NCI-H446 treated with DMSO at 0.1 percent for 48 hours (cell line): ENCODE data around the gene STK11.
"Not testable (repeated sequence)": the region's sequence is repeated elsewhere in the genome, so short reads cannot be mapped to it uniquely, and the experiment has no call there.

ENCODE experiments used
- DNase-seq: peaks from one replicate; lab custom pipeline; 2025; lab: John Stamatoyannopoulos, UW

Gene STK11

DNA sequence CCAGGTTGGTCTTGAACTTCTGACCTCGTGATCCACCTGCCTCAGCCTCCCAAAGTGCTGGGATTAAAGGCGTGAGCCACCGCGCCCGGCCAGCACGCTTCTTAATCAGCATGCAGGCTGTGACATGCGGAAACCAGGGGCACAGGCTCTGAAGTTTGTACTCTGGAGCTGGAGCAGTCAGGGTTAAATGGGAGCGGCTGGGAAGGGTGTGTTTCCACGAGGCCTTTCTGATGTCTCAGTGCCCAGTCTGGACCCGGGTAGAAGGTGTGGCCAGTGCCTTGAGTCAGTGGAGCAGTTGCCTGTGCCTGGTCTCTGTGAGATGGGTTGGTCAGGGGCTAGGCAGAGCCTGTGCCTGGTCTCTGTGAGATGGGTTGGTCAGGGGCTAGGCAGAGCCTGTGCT lies 3.3 kb downstream of the STK11 start:
- DNase-seq, result not testable (repeated sequence)

DNA sequence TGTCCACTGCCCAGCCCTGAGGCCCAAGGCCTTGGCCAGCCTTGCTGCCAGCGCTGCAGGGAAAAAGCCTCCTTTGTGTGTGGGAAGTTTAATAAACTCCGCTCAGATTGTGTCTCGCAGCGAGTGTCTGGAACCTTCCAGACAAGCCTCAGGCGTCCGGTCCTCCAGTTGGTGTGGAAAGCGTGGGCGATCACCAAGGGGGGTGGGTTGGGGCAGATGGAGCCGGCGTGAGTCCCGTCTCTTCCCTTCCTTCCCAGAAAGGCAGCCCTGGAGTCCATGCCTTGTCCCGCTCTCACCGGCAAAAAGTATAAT lies 4.6 kb downstream of the STK11 start:
- no peak for DNase-seq

DNA sequence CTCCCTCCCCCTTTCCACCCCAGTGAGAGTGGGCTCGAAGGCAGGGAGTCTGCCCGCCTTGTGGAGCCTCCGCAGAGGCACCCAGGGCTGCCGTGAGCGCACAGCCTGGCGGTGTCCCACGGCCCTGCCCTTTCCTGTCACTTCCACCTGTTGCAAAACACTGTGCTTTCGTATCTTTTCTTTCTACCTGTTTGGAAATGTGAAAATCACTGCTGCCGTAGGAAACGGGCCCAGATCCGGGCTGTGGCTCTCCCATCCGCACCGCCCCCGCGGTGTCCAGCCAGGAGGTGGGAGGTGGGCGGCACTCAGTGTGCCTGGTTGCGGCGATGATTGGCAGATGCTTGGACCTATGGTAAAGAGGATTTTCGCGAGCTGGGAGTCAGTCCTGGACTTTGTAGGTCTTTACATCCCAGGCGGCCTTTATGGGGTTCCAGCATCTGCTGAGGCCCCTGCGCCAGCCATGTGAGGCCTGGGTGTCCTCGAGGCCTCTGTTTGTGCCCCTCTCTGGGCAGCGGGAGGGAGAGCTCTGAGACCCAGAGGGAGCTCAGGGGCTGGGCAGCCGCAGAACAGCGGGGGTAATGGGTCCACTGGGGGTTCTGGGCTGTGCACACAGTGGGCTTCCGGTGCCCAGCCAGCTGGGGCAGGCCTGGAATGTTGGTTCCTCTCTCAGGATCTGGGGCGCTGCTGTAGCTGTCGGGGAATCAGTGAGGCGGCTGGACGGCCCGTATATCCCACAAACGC lies 6.1 kb downstream of the STK11 start:
- no peak for DNase-seq

DNA sequence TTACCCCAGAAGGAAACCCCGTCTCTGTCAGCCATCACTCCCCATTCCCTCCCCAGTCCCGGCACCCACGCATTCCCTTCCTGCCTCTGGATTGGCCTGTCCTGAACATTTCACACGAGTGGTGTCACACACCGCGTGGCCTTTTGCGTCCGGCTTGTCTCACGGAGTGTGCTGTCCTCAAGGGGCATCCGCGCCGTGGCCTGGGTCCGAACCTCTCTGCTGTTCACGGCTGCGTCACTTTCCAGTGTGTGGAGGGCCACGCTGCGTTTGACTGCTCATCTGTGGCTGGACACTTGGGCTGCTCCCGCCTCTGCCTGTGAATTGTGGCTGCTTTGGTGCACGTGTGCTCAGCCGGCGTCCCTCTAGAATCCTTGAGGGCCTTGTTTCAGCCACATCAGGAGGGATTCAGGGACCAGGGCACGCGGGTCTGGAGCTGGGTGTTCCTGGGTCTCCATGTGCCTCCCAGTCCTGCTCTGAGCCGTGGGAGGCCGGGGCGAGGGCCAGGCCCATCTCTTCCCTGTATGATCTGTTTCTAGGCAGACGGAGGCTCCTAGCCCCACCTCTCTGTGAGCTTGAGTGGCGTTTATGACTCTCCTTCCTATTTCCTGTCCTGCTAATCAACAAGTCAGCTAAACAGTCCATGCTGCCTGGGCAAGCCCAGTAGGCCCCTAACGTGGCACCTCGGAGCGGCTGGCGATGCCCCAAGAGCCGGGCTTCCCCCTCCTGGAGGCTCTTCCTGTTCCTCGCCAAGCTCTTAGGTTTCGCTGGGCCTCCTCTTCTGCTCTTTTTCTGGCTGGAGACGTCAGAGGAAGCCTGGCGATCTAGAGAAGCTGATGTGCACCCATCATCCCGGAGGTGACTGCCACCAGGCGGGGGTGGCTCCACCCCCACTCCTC lies 8.1 kb downstream of the STK11 start:
- no peak for DNase-seq

DNA sequence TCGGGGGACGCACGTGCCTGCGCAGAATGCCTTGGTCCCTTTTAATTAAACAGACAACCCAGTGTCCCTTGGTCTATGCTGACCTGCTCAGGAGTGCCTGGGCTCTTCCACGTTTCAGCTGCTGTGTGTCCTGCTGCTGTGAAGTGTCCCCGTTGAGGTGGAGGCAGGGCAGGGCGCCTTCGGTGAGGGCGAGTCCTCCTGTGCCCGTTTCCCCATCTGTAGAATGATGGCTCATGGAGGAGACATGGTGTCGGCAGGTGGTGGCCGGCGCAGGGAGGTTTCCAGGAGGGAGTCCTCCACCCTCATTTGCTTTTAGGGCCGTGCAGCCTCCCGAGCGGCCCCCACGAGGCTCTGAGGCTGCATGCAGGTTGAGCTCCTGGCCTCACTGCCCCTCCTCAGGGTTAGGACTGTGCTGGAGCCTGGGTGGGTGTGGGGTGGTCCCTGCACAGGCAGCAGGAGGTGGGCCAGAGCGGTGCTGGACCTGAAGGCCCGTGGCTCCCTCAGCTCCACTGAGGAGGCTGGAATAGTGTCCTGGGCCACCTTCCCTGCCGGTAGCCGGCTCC lies 8.8 kb downstream of the STK11 start:
- DNase-seq, result no peak

DNA sequence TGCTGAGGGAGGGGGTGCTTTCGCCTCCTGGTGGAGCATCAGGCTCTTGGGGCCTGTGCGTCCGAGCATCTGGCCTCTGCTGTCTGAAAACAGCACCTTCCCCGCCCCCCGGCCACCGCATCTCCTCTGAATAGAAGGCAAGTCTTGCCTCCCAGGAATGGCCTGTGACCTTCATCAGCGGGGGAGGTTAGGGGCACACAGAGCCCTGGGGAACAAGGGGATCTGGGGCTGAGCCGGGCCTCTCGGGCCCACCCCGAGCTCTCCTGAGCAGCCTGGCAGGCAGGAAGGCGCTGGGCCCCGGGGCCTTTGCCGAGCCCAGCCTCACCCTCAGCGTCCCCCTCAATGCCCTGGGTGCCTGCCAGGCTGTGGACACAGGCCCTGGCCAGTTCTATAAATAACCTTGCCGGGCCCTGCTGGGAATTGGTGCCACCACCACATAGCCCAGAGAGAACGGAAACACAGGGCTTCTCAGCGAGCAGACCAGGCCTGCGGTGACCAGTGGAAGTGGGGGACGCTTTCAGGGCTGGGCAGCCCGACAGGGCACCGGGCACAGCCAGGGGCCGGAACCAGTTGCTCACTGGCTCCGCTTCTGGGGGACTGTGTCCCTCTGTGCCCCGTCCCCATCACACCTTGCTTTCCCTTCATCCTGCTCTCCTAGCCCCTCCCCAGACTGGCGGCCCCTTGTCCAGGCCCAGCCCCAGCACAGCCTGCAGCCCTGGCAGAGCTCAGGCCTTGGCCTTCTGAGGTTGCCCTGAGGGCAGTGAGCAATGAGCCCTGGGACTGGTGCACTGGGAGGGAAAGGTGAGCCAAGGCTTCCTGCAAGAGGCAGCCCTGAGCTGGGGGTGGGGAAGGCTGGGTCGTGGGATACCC lies 9.5 kb downstream of the STK11 start:
- DNase-seq, result no peak

DNA sequence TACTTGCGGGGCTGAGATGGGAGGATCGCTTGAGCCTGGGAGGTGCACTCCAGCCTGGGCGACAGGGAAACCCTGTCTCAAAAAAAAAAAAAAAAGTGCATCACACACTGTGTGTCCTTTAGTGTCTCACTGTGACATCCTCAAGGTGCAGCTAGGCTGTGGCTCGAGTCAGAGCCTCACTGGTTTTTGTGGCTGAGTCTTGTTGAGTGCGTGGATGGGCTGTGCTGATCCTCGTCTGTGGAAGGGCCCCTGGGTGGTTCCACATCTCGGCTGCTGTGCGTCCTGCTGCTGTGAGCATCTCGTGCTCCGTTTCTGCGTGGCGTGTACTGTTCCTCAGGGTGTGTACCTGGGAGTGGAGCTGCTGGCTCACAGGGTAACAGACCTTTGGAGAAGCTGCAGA lies 11.2 kb downstream of the STK11 start:
- DNase-seq, result no peak

DNA sequence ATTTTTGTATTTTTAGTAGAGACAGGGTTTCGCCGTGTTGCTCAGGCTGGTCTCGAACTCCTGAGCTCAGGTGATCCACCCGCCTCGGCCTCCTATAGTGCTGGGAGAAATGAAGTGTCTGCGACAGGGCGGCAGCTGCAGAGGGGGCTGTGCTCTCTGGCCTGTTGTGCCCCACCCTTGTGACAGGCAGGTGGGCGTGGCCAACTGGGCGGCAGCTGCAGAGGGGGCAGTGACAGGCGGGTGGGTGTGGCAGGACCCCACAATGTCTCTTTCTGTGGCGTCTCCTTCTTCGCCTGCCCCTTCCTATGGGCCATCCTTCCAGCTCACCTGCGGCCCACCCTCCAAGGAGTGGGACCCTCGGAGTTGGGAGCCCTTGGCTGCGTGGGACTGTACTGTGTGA lies 11.8 kb downstream of the STK11 start:
- no peak for DNase-seq

DNA sequence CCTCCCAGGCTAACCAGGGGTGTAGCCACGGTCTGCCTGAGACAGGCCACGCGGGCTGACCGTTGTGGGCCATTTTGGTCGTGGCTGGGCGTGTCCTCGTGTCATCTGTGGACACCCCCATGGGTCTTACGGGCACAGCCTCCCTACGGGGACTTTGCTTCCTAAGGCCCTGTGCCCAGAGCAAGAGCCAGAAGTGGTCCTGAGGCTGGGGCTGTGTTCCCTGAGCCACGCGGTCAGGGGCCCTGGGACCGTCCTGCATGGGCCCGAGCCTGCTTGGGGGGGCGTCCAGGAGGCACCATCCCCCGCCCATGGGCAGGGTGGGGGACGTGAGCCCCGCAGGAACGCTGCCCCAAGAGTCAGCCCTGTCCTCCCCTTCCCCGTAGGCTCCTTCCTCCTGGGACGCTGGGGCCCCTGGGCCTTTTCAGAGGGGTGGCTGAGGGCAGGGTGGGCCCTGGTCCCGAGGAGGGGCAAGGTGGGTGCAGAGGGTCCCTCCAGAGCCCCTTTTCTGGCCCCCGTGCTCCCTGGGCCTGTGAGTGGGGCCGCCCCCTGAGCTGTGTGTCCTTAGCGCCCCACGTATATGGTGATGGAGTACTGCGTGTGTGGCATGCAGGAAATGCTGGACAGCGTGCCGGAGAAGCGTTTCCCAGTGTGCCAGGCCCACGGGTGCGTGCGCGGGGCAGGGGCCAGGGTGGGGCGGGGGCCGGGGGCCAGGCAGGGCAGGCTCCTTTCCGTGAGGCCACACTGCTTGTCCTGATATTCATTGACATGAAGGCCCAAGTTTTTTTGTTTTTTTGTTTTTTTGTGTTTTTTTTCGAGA lies 13.4 kb downstream of the STK11 start:
- DNase-seq, result no peak

DNA sequence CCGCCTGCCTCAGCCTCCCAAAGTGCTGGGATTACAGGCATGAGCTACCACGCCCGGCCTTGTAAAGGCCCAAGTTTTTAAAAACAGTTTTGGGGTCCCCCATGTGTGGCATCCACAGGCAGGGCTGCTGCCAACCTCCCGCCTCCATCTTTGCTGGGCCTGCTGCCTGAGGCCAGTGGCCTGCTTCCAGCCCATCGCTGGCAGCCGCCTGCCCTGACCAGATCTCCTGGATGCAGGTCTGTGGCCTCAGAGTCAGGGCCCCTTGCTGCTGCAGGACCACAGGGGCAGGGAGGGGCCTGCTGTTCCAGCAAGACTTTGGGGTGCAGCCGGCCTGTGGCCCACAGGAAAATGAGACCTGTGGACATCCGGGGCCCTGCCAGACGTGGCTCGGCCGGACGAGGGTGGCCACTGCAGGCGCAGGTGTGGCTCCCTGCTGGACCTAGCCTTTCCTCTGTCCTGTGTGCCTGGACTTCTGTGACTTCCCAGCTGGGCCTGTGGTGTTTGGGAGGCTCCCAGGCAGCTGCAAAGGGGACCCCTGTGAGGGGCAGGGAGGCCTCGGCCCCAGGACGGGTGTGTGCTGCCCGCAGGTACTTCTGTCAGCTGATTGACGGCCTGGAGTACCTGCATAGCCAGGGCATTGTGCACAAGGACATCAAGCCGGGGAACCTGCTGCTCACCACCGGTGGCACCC lies 14.4 kb downstream of the STK11 start:
- DNase-seq, result no peak

DNA sequence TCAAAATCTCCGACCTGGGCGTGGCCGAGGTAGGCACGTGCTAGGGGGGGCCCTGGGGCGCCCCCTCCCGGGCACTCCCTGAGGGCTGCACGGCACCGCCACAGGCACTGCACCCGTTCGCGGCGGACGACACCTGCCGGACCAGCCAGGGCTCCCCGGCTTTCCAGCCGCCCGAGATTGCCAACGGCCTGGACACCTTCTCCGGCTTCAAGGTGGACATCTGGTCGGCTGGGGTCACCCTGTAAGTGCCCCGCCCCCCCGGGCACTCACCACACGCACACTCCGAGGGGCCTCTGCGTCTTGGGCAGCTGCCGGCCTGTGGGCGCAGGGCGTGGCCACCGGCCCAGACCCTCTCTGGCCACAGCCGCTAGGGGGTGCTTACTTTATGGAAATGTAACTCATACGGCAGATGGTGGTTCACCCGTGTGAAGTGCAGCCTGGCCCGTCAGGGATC lies 14.9 kb downstream of the STK11 start:
- no peak for DNase-seq

DNA sequence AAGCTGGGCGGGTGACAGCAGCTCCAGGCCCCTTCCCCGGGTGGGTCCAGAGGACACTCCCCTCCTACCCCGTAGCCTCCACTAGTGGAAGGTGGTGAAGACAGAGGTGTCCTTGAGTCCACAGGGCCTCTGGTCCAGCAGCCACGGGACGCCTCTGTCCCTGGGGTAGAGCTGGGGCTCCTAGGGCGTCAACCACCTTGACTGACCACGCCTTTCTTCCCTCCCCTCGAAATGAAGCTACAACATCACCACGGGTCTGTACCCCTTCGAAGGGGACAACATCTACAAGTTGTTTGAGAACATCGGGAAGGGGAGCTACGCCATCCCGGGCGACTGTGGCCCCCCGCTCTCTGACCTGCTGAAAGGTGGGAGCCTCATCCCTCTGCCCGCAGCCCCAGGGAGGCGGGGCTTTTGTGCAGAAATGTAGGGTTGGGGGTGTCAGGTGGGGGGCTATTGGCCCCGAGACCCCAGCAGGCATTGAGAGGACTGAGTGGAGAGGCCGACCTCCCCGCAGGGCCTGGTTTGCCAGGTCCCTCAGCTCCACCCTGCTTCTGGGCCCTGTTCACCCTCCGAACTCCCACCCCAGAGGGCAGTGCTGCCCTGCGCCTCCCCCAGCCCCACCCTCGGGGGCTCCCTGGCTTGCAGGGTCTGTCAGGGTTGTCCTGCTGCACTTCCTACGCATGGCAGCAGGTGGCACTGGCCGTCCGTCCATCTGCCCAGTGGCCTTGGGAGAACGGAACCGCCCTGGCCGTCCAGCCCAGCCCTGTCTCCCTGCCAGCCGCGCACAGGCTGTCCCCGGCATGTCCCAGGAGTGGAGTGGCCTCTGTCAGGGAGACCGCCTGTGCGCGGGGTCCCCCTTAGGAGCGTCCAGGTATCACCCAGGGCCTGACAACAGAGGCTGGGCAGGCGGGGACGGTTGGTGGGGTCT lies 15.7 kb downstream of the STK11 start:
- DNase-seq, result no peak

DNA sequence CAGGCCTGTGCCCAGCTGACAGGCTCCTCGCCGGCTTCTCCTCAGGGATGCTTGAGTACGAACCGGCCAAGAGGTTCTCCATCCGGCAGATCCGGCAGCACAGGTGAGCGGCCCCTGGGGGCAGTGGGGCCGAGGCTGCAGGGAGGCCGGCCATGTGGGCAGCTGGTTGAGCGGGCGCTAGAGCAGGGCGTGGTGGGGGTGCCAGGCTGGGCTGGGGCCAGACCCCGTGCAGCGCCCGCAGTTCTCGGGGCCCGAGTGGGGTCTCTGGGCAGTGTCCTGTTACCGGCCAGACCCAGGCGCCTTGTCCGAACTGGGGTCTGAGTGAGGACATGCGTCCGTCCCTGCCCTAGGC lies 16.3 kb downstream of the STK11 start:
- DNase-seq, result no peak

DNA sequence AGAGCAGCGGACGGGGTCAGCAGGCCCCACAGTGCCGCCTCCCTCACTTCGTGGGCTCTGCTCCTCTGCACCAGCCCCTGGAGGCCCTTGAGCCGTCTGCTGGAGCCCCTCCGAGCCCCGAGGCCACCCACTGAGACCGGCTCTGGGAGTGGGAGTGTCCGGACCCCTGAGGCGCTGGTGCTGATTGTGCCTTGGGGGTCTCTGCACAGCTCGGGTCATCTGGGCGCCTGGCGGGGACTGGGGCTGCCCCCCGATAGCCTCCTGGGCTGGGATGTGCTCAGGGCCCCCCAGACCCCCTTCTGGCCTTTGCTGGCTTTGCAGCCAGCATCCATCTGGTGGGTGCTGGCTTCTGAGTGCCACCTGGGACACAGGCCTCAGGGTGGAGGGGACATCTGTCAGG lies 16.8 kb downstream of the STK11 start:
- no peak for DNase-seq

DNA sequence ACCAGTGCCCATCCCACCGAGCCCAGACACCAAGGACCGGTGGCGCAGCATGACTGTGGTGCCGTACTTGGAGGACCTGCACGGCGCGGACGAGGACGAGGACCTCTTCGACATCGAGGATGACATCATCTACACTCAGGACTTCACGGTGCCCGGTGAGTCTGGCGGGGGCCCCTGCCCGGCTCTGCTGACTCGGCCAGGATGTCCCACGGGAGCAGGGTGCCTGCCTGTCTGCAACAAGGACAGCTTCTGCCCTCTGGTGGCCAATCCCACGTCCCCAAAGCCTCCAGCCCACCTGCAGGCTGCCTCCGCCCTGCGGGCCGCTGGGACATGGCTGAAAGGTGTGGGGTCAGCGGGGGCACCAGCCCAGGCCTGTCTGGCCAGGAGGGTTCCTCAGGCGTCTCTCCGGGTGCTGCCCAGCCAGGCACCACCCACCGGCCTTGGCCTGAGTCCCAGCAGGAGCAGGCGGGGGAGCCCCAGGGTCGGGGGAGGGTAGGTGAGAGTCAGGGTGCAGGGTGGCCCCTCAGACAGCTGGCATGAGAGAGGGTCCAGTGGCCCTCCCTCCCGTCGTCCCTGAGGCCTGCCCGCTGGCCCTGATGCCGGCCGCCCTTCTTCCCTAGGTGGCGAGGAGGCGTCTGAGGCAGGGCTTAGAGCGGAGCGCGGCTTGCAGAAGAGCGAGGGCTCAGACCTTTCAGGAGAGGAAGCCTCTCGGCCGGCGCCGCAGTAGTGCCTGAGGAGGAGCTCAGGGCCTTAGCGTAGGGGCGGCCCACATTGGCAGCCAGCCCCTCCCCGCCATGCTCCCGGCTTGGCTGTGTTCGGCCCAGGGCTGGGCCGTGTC lies 17.7 kb downstream of the STK11 start:
- no peak for DNase-seq

DNA sequence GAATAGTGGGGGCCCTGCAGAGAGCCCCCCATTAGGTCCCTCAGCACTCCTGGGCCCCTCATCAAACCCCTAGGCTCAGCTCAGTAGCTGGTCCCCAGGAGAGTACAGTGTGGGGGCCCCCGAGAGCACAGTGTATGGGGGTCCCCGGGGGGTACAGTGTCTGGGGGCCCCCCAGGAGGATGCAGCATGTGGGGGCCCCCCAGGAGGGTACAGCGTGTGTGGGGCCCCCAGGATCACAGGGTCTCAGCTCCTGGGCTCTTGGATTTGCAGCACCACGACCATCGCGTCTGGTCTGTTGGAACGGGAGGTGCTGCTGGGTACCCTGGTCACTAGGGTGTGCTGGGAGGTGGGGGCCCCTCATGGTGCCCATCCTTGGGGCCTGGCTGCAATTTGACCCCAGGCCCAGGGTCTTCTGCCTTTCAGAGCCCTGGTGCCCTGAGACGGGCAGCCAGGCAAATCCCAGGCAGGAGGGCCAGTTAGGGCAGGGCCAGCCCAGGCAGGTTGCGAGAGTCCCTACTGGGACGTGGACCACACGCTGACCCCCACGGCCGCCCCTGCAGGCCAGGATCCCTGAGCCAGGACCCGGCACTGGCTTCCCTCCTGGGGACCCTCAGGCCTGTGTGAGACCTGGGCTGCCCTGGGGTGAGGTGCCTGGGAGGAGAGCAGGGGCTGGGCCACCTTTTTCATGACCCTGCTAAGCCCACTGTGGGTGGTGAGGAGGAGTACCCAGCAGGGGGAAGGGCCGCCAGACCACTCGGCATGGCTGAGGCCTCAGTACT lies 18.7 kb downstream of the STK11 start:
- no peak for DNase-seq

DNA sequence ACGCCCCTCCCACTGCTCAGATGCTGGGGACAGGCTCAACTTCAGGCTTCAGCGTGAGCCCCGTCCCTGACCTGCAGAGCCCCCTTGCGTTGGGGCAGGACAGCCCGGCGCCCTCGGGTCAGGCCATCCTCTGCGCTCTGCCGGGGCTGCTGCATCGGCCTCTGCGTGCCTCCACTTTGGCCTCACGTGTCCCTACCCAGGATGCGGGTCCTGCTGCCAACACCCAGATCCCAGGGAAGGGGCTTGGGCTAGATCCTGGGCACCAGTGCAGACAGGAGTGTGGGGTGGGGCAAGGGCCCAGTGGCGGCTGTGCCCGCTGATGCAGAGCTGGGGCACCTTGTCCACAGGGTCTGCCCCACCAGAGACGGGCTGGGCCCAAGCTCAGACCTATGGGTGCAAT lies 19.3 kb downstream of the STK11 start:
- no peak for DNase-seq
